Measurements from ENCODE around the gene UBAC1.

The UBAC1 gene

GRCh38 chr9:135885100-135885853 lies 75.9 kb downstream of the UBAC1 start:
- no peaks in the 10 kb centered on the region for H3K27me3 Mint-ChIP-seq (ENCODE audit: low read depth)
- peaks cover 2% of the 10 kb centered on the region for H3K36me3 Mint-ChIP-seq (ENCODE audit: low read depth)
- no peak overlapping the region for H3K27ac Mint-ChIP-seq
- no peaks in the 10 kb centered on the region for H3K9me3 Mint-ChIP-seq
- no peak overlapping the region for H3K4me3 Mint-ChIP-seq
- no peak for DNase-seq (ENCODE audit: low spot score)
- peaks cover 44% of the 10 kb centered on the region for H3K4me1 Mint-ChIP-seq (ENCODE audit: low read depth)

- Mint-ChIP-seq H3K9me3 (no peaks in the 10 kb centered on the region), H3K36me3 (ENCODE audit: low read depth) (peaks cover 2% of the 10 kb centered on the region), H3K4me3 (no peak overlapping the region), H3K4me1 (ENCODE audit: low read depth) (peaks cover 44% of the 10 kb centered on the region), H3K27me3 (ENCODE audit: low read depth) (no peaks in the 10 kb centered on the region), H3K27ac (no peak overlapping the region)
- no peak for DNase-seq (ENCODE audit: low spot score)
Observed at GRCh38 chr9:135884328-135885035, 76.7 kb downstream of the UBAC1 start.

GRCh38 chr9:135883410-135884089 lies 77.6 kb downstream of the UBAC1 start:
- H3K36me3 Mint-ChIP-seq (ENCODE audit: low read depth): peaks cover 2% of the 10 kb centered on the region
- H3K4me1 Mint-ChIP-seq (ENCODE audit: low read depth): peaks cover 40% of the 10 kb centered on the region
- peak overlapping the region; percentile 6 for H3K27ac Mint-ChIP-seq
- H3K9me3 Mint-ChIP-seq: no peaks in the 10 kb centered on the region
- H3K27me3 Mint-ChIP-seq (ENCODE audit: low read depth): no peaks in the 10 kb centered on the region
- DNase-seq (ENCODE audit: low spot score): no peak
- no peak overlapping the region for H3K4me3 Mint-ChIP-seq
